ENCODE measurements around the gene RAET1G. TPM values are rescaled to one million over a fixed set of nuclear protein-coding genes. Genes with fewer than 3 reads are reported as not detected.
"Not testable (repeated sequence)": the region's sequence is repeated elsewhere in the genome, so short reads cannot be mapped to it uniquely, and the experiment has no call there.

The RAET1G gene
- total RNA-seq, 4 donors from 2014 or later: 0.89 TPM; not detected in 3

- Histone ChIP-seq H3K4me3 (no peak overlapping the region), H3K9me3 (no peaks in the 10 kb centered on the region), H3K27ac (no peak overlapping the region), H3K36me3 (no peaks in the 10 kb centered on the region), H3K27me3 (peaks cover 0 to 11% (median 9%) of the 10 kb centered on the region in 3 donors), H3K4me1 (peaks cover 15 to 18% of the 10 kb centered on the region in 2 donors)
- TF ChIP-seq POLR2A (IDR thresholded peaks at IDR 0.05): no peak
- TF ChIP-seq CTCF (IDR thresholded peaks at IDR 0.05 in 4 of 5, conservative IDR thresholded peaks at IDR 0.05 in 1 of 5): no peak
- ATAC-seq (no peak), DNase-seq (no peak)
- in situ Hi-C loops (cut with MboI; ENCODE audit: low sequenced_read_pairs in 4 of 4): loop anchor here (5.0 to 10.0 kb wide), 4 partner anchors 78 to 93 kb away; no protein-coding TSS in a partner anchor
- intact Hi-C loops (cut with DNase I; ENCODE audit: low total_unique reads): loop anchor here (5.0 to 10.0 kb wide), 2 partner anchors 200 to 358 kb away; partner anchors contain the start of gene GINM1
Measured at GRCh38 chr6:149924933-149925252, 2.0 kb upstream of the RAET1G start.

- Histone ChIP-seq H3K4me1 (peaks cover 15 to 18% of the 10 kb centered on the region in 2 donors), H3K4me3 (no peak overlapping the region), H3K36me3 (no peaks in the 10 kb centered on the region), H3K27ac (no peak overlapping the region), H3K9me3 (no peaks in the 10 kb centered on the region), H3K27me3 (peaks cover 0 to 6% (median 6%) of the 10 kb centered on the region in 3 donors)
- TF ChIP-seq CTCF (IDR thresholded peaks at IDR 0.05 in 4 of 5, conservative IDR thresholded peaks at IDR 0.05 in 1 of 5): no peak
- TF ChIP-seq POLR2A (IDR thresholded peaks at IDR 0.05): no peak
- in situ Hi-C loops (cut with MboI; ENCODE audit: low sequenced_read_pairs in 4 of 4): loop anchor here (5.0 to 10.0 kb wide), 4 partner anchors 77 to 92 kb away; no protein-coding TSS in a partner anchor
- intact Hi-C loops (cut with DNase I; ENCODE audit: low total_unique reads): loop anchor here (10.0 kb wide), 1 partner anchor 200 kb away; no protein-coding TSS in a partner anchor
- ATAC-seq: no peak
- no peak for DNase-seq
Measured at GRCh38 chr6:149924206-149924932, 1.4 kb upstream of the RAET1G start.

- no peaks in the 10 kb centered on the region for H3K9me3 ChIP-seq
- intact Hi-C loops (cut with DNase I; ENCODE audit: low total_unique reads) (loop anchor here (10.0 kb wide), 1 partner anchor 199 kb away; no protein-coding TSS in a partner anchor), in situ Hi-C loops (cut with MboI; ENCODE audit: low sequenced_read_pairs in 4 of 4) (loop anchor here (5.0 to 10.0 kb wide), 4 partner anchors 76 to 91 kb away; no protein-coding TSS in a partner anchor)
- no peak overlapping the region for H3K27ac ChIP-seq
- ATAC-seq: no peak
- DNase-seq: no peak
- peaks cover 15 to 18% of the 10 kb centered on the region in 2 donors for H3K4me1 ChIP-seq
- TF ChIP-seq POLR2A (IDR thresholded peaks at IDR 0.05): no peak
- TF ChIP-seq CTCF (IDR thresholded peaks at IDR 0.05 in 4 of 5, conservative IDR thresholded peaks at IDR 0.05 in 1 of 5): no peak
- H3K4me3 ChIP-seq: peak overlapping the region; percentile 52 to 68 (median 56)
- H3K27me3 ChIP-seq: peaks cover 0 to 3% (median 0%) of the 10 kb centered on the region in 3 donors
- no peaks in the 10 kb centered on the region for H3K36me3 ChIP-seq
Measured at GRCh38 chr6:149923327-149923986, 536 bp upstream of the RAET1G start.

DNA sequence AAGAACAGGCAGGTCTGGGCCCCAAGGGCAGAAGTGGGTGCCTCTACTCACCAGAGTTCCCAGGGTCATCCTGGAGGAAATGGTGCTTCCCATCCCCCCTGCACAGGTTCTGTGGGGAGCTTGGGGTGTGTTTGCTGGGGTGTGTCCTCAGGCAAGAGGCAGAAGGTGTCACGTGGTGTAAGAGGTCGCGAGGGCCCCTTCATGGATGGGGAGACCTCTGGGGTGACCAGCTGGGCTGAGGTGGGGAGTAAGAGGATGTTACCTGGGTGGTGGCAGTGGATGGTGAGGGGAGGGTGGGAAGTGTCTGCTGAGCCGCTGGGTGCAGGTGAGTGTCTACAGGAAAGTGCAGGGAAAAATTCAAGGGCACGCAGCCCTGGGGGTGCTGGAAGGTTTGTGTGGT lies 830 bp downstream of the RAET1G start:
- H3K9me3 ChIP-seq, H3K27ac ChIP-seq, ATAC-seq, H3K36me3 ChIP-seq, H3K27me3 ChIP-seq, DNase-seq, H3K4me3 ChIP-seq: not testable (repeated sequence)
- in situ Hi-C loops (cut with MboI; ENCODE audit: low sequenced_read_pairs in 4 of 4): loop anchor here (5.0 to 10.0 kb wide), 4 partner anchors 75 to 90 kb away; no protein-coding TSS in a partner anchor
- intact Hi-C loops (cut with DNase I; ENCODE audit: low total_unique reads): loop anchor here (10.0 kb wide), 1 partner anchor 197 kb away; no protein-coding TSS in a partner anchor
- peaks cover 15 to 18% of the 10 kb centered on the region in 2 donors for H3K4me1 ChIP-seq

GRCh38 chr6:149921361-149921760 lies 1.6 kb downstream of the RAET1G start:
- Histone ChIP-seq H3K27ac (no peak overlapping the region), H3K4me3 (no peak overlapping the region), H3K9me3 (no peaks in the 10 kb centered on the region), H3K27me3 (peaks cover 0 to 3% (median 0%) of the 10 kb centered on the region in 3 donors), H3K36me3 (no peaks in the 10 kb centered on the region), H3K4me1 (peaks cover 15 to 17% of the 10 kb centered on the region in 2 donors)
- intact Hi-C loops (cut with DNase I; ENCODE audit: low total_unique reads) (loop anchor here (10.0 kb wide), 1 partner anchor 197 kb away; no protein-coding TSS in a partner anchor), in situ Hi-C loops (cut with MboI; ENCODE audit: low sequenced_read_pairs in 4 of 4) (loop anchor here (5.0 to 10.0 kb wide), 4 partner anchors 74 to 89 kb away; no protein-coding TSS in a partner anchor)
- DNase-seq (no peak), ATAC-seq (no peak)
- TF ChIP-seq POLR2A (IDR thresholded peaks at IDR 0.05) (no peak), CTCF (IDR thresholded peaks at IDR 0.05 in 4 of 5, conservative IDR thresholded peaks at IDR 0.05 in 1 of 5) (no peak)

All from gastrocnemius medialis (tissue), 4 donors.